Uterus (tissue), 2 donors: ENCODE data around the gene MAPK6.

Experiments
- CTCF ChIP-seq, 4 experiments: fragments of 200-600 bp in 2 of 4; fragments of 450-650 bp in 2 of 4; sonication (generic) in 2 of 4; IDR thresholded peaks; one replicate each; pipeline ENCODE4 v1.5.1; 2016 to 2019; ENCODE audit warnings: antibody characterized with exemption in 4 of 4, mild to moderate bottlenecking in 2 of 4, moderate library complexity in 1 of 4
- POLR2A ChIP-seq, 2 donors: fragments of 450-650 bp; IDR thresholded peaks; one replicate each; pipeline ENCODE4 v1.6.1; 2016; ENCODE audit warnings: antibody characterized with exemption in 2 of 2, mild to moderate bottlenecking in 1 of 2, moderate library complexity in 1 of 2

- TF ChIP-seq CTCF (IDR thresholded peaks at IDR 0.05) (no peak), POLR2A (IDR thresholded peaks at IDR 0.05) (no peak)
Measured at GRCh38 chr15:52012210-52012609, 6.8 kb upstream of the MAPK6 start.
